Neural crest cell (in vitro differentiated cells): ENCODE results near the gene PTPRG. TPM values are rescaled to one million over a fixed set of nuclear protein-coding genes. Genes with fewer than 3 reads are reported as not detected.

Experiments
- DNase-seq: peaks from one replicate; pipeline ENCODE4 v3.0.0; 2021; ENCODE audit warnings: low read depth, mixed read lengths, low spot score
- H3K27ac Mint-ChIP-seq: one replicate; pipeline ENCODE4 v1.8.0; 2021; ENCODE audit warnings: mild to moderate bottlenecking, mixed read lengths; ENCODE audit not compliant: unreplicated experiment
- H3K27me3 Mint-ChIP-seq: 2 replicates; pipeline ENCODE4 v1.8.0; 2021; ENCODE audit warnings: low read depth, mild to moderate bottlenecking, mixed read lengths
- H3K36me3 Mint-ChIP-seq: 2 replicates; pipeline ENCODE4 v1.8.0; 2021; ENCODE audit warnings: low read depth, mild to moderate bottlenecking, mixed read lengths
- H3K4me1 Mint-ChIP-seq: 2 replicates; pipeline ENCODE4 v1.8.0; 2021; ENCODE audit warnings: mixed read lengths
- H3K4me3 Mint-ChIP-seq: one replicate; pipeline ENCODE4 v1.8.0; 2021; ENCODE audit warnings: mild to moderate bottlenecking, mixed read lengths
- H3K9me3 Mint-ChIP-seq: 2 replicates; pipeline ENCODE4 v1.8.0; 2021; ENCODE audit warnings: mixed read lengths
- total RNA-seq: library from RNA; stranded (reverse); gene quantifications from 2 replicates; pipeline ENCODE4 v1.2.1, GENCODE V29; 2021
- TF ChIP-seq, protein P1 (sequence below): fragments of 200-600 bp; sonication (generic); conservative IDR thresholded peaks from 2 replicates; pipeline ENCODE4 v1.5.0; 2021; ENCODE audit warnings: antibody characterized with exemption, mild to moderate bottlenecking

Gene PTPRG
- total RNA-seq, 1 donor from 2014 or later: 41.2 TPM

DNA sequence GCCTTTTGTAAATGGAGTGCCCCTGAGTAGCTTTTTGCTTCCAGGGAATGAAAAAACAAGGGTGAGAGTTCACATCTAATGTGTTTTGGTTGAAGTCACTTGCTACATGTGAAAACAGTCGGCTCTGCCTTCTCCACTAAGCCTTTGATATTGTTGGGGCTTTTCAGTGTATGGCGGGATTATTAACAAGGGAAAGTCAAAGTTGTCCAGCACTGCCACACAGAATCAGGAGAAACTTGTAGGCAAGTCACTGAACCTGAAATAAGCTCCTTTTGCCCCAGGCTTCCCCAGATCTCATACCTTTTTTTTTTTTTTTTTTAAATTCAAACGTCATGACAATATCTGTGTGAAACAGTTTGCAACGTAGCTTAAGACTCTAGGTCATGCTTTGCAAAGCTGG lies 564.0 kb downstream of the PTPRG start:
- H3K4me3 Mint-ChIP-seq: no peak overlapping the region
- H3K4me1 Mint-ChIP-seq: peaks cover 18% of the 10 kb centered on the region
- no peak for DNase-seq
- H3K27ac Mint-ChIP-seq: no peak overlapping the region
- TF ChIP-seq, protein P1, sequence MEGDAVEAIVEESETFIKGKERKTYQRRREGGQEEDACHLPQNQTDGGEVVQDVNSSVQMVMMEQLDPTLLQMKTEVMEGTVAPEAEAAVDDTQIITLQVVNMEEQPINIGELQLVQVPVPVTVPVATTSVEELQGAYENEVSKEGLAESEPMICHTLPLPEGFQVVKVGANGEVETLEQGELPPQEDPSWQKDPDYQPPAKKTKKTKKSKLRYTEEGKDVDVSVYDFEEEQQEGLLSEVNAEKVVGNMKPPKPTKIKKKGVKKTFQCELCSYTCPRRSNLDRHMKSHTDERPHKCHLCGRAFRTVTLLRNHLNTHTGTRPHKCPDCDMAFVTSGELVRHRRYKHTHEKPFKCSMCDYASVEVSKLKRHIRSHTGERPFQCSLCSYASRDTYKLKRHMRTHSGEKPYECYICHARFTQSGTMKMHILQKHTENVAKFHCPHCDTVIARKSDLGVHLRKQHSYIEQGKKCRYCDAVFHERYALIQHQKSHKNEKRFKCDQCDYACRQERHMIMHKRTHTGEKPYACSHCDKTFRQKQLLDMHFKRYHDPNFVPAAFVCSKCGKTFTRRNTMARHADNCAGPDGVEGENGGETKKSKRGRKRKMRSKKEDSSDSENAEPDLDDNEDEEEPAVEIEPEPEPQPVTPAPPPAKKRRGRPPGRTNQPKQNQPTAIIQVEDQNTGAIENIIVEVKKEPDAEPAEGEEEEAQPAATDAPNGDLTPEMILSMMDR: no peak
- H3K27me3 Mint-ChIP-seq: no peaks in the 10 kb centered on the region
- H3K9me3 Mint-ChIP-seq: peaks cover 6% of the 10 kb centered on the region
- peaks cover 3% of the 10 kb centered on the region for H3K36me3 Mint-ChIP-seq

GRCh38 chr3:62127116-62127515 lies 565.7 kb downstream of the PTPRG start:
- Mint-ChIP-seq H3K4me3 (no peak overlapping the region), H3K27me3 (no peaks in the 10 kb centered on the region), H3K27ac (no peak overlapping the region), H3K9me3 (peaks cover 6% of the 10 kb centered on the region), H3K36me3 (peaks cover 3% of the 10 kb centered on the region), H3K4me1 (peaks cover 18% of the 10 kb centered on the region)
- TF ChIP-seq, protein P1: no peak
- DNase-seq: no peak

DNA sequence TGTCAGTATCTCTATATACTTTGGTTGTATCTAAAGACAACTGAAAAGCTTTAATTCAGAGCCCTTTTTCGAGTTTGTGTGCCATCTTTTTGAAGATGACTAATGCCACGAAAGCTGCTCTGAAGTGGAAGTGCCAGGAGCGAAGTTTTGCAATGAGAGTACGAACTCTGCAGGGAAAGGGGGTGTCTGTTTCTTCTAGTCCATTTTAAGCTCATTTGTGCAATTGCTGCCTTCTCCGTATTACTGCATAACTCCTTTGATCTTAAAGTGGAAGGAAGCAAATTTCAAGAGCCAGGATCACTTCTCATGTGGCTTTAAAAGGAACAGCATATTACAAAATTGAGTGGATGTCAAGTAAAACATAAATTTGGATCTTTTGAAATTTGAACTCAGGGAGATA lies 566.7 kb downstream of the PTPRG start:
- peaks cover 18% of the 10 kb centered on the region for H3K4me1 Mint-ChIP-seq
- DNase-seq: no peak
- H3K27me3 Mint-ChIP-seq: no peaks in the 10 kb centered on the region
- H3K27ac Mint-ChIP-seq: no peak overlapping the region
- peaks cover 6% of the 10 kb centered on the region for H3K9me3 Mint-ChIP-seq
- no peak overlapping the region for H3K4me3 Mint-ChIP-seq
- H3K36me3 Mint-ChIP-seq: peaks cover 3% of the 10 kb centered on the region
- TF ChIP-seq, protein P1: no peak

DNA sequence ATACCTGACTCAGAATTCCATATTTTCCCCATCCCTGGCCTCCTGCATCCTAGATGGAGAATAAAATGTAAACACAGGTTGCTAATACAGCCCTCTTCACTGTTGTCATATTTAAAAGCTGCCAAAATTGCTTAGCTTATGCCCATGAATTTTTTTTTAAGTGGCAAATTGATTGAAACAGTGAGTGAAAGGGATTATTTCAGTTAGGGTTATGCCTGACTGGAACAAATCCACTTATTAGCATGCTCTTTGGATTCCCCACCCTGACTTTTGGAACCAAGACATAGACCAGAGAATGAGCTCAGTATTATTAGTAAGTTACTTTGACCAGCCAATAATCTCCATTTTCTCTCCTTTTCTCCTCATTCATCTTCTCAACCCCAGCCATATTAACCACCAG lies 567.3 kb downstream of the PTPRG start:
- Mint-ChIP-seq H3K27me3 (no peaks in the 10 kb centered on the region), H3K36me3 (peaks cover 3% of the 10 kb centered on the region), H3K4me1 (peaks cover 18% of the 10 kb centered on the region), H3K9me3 (peaks cover 6% of the 10 kb centered on the region), H3K27ac (peak overlapping the region; percentile 23), H3K4me3 (no peak overlapping the region)
- TF ChIP-seq, protein P1: no peak
- no peak for DNase-seq

GRCh38 chr3:62131050-62131449 lies 569.7 kb downstream of the PTPRG start:
- H3K27me3 Mint-ChIP-seq: no peaks in the 10 kb centered on the region
- H3K9me3 Mint-ChIP-seq: peaks cover 6% of the 10 kb centered on the region
- peaks cover 16% of the 10 kb centered on the region for H3K4me1 Mint-ChIP-seq
- TF ChIP-seq, protein P1: no peak
- peaks cover 3% of the 10 kb centered on the region for H3K36me3 Mint-ChIP-seq
- DNase-seq: no peak
- H3K27ac Mint-ChIP-seq: no peak overlapping the region
- H3K4me3 Mint-ChIP-seq: no peak overlapping the region

GRCh38 chr3:62131620-62132019 lies 570.2 kb downstream of the PTPRG start:
- no peak for DNase-seq
- no peaks in the 10 kb centered on the region for H3K27me3 Mint-ChIP-seq
- H3K4me1 Mint-ChIP-seq: peaks cover 15% of the 10 kb centered on the region
- H3K4me3 Mint-ChIP-seq: no peak overlapping the region
- H3K9me3 Mint-ChIP-seq: peaks cover 6% of the 10 kb centered on the region
- no peak overlapping the region for H3K27ac Mint-ChIP-seq
- TF ChIP-seq, protein P1: peak; percentile 65
- H3K36me3 Mint-ChIP-seq: peaks cover 3% of the 10 kb centered on the region
